Endometrial microvascular endothelial cells (primary cell): ENCODE results near the gene TMPRSS11A. TPM values are rescaled to one million over a fixed set of nuclear protein-coding genes. Genes with fewer than 3 reads are reported as not detected.

Experiments used
- in situ Hi-C: cut with HindIII; loops from 2 replicates; pipeline ENCODE4 v1.10.0; 2017; ENCODE audit warnings: low sequenced_read_pairs, low pct_unique_long_range_greater_than_20kb; ENCODE audit errors: inconsistent ontology term
- total RNA-seq: library from RNA; depleted of rRNA; stranded (reverse); fragments of >200 nt; gene quantifications from one replicate; pipeline ENCODE4 v1.2.3, GENCODE V29; 2015; ENCODE audit errors: inconsistent ontology term

Gene TMPRSS11A, protein sequence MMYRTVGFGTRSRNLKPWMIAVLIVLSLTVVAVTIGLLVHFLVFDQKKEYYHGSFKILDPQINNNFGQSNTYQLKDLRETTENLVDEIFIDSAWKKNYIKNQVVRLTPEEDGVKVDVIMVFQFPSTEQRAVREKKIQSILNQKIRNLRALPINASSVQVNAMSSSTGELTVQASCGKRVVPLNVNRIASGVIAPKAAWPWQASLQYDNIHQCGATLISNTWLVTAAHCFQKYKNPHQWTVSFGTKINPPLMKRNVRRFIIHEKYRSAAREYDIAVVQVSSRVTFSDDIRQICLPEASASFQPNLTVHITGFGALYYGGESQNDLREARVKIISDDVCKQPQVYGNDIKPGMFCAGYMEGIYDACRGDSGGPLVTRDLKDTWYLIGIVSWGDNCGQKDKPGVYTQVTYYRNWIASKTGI
- total RNA-seq: not detected

DNA sequence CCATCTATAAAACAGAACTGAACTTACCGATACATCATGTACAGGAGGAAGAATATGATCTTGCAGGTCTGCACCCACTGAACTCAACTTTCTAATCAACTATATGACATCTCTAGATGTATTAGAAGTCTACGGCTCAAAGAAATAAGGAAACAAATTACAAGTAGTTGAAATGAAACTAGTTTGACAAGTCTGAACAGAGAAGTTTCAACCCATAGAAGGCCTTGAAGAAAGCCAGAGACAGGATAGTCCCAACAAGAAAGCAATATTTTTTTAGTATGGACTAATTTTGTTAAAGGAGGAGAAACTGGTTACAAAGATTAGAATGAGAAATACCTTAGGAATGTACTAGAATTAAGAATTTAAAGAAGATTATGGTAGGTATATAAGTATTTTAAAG lies at the start of gene TMPRSS11A:
Gene TMPRSS11A, minus strand, starts transcription at position 138 of the 400 bp plus-strand sequence. Its CDS starts 100 bp downstream, at position 38.
- in situ Hi-C loops: no loop called here

DNA sequence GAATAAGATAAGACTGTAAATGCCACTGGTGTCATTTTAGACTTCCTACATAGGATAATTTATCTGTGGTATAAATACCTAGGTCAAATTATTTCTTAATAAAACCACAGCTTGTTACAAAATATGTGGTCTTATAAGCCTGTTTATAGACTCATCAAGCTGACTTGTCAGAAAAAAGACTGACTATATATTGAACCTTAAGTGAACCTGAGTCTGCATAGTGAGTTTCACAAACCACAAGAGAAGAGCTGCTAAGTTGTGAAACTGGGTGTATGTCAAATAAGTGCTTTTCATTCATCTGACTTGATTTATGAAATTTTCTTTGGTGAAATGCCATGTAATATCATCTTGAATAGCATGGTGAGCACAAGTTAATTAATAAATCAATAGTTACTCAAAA lies 48.4 kb upstream of the TMPRSS11A start:
- in situ Hi-C loops: no loop called here

DNA sequence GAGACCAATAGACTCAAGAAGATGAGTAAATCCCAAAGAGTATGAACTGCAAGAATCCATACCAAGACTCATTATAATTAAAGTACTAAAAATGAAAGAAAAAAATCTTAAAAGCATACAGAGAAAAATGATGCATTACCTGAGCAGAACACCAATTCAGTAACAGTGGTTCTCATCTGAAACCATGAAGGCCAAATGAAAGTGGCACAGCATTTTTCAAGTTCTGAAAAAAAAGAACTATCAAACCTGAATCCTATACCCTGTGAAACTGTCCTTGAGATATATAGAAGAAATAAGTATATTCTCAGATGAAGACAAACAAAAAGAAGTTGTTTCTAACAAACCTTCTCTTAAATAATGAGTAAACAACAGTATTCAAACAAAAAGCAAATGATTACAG lies 39.6 kb upstream of the TMPRSS11A start:
- in situ Hi-C loops: no loop called here

DNA sequence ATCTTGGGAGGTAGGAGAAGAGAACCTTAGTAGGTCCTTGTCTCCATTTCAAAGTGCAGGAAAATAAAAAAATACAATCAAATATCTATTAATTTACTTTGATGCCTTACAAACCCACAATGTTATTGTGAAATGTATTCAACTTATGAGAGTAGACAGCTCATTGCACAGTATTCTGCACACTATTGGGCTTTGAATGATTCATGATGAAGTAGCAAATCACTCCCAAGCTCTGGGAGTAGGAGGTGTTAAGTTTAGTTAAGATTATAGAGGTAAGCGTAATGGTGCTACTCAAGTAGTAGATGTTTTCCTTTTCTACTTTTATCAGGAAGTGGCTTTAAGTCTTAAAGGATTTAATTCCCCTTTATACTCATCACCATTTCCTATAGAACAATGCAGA lies 32.8 kb upstream of the TMPRSS11A start:
- in situ Hi-C loops: no loop called here

DNA sequence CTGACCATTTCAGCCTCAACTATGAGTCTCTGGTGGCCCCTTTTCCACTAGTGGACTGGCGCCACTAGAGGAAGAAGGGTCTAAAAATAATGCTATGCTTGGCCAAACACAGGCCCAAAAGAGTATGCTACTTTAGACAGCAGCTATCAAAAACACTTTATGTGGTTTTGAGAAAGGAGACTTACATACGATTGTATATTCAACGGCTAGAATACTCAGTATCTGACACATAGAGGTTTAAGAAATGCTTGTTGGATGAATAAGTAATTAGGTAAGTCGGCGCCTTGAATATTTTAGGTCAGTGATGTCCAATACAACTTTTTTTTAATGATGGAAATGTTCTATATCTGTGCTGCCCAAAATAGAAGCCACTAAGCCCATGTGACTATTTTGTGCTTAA lies 25.7 kb upstream of the TMPRSS11A start:
- in situ Hi-C loops: no loop called here

DNA sequence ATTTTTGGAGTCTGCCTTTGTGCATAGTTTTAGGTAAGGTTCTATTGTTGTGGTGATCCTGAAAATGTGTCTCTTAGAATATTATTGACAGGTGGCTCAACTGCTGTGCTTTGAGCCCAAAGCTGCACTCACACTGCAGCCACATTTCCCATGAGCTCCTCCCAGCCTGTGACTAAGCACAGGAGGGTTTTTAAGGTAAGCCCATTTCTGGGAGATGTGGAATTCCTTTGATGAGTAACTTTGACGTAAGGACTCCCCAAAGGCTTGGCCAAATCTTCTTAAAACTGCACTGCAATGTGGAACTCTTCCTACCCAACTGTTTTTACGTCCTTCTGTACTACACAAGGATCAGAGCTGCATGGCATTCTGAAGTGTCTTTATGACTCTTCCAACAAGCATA lies 20.0 kb upstream of the TMPRSS11A start:
- in situ Hi-C loops: no loop called here

DNA sequence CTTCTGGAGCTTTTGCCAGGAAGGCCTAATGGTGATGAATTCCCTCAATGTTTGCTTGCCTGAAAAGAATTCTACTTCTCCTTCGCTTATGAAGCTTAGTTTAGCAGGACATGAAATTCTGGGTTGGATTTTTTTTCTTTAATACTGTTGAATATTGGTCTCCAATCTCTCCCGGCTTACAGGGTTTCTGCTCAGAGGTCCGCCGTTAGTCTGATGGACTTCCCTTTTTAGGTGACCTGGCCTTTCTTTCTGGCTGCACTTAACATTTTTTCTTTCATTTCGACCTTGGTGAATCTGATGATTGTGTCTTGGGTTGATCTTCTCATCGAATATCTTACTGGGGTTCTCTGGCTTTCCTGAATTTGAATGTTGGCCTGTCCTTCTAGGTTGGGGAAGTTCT lies 17.2 kb upstream of the TMPRSS11A start:
- in situ Hi-C loops: no loop called here

DNA sequence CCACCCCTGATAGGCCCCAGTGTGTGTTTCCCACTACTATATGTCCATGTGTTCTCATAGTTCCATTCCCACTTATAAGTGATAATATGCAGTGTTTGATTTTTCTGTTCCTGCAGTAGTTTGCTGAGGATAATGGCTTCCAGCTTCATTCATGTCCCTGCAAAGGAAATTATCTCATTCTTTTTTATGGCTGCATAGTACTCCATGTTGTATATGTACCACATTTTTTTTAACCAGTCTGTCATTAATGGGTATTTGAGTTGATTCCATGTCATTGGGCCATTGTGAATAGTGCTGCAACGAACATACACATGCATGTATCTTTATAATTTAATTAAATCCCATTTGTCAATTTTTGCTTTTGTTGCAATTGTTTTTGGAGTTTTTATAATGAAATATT lies 10.3 kb upstream of the TMPRSS11A start:
- in situ Hi-C loops: no loop called here

DNA sequence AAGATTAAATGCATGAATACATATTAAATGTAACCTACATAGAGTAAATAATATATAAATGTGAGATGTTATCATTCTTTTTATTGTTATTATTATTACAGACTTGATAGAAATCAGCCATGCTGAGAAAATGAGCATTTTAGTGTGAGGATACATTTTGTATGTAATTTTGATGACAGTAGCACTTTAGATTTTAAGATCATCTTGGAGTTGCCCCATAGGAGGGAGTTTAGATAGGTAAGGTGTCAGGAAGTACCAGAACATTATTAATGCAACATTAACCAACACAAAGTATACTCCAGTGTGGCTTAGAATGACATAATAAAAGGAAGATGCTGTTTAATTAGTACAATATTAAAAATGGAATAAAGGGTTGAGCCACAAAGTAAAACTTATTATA lies 8.4 kb downstream of the TMPRSS11A start:
- in situ Hi-C loops: no loop called here

DNA sequence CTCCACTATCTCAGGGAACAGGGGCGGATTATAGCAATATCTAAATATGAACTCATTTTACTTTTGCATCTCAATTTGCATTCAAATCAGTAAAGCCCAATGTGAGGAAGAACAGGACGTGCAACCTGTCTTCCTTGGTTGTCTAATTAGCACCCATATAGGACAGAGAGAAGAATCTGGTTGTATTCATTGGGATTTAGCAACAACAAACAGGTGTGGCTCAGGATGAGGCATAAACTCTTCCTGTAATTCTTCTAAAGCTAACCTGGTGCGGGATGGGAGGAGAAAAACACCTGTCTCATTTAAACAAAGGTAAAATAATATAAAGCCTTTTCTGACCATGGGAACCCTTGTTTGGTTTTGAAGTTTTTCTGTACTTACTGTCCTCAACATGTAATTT lies 22.2 kb downstream of the TMPRSS11A start:
- in situ Hi-C loops: no loop called here

DNA sequence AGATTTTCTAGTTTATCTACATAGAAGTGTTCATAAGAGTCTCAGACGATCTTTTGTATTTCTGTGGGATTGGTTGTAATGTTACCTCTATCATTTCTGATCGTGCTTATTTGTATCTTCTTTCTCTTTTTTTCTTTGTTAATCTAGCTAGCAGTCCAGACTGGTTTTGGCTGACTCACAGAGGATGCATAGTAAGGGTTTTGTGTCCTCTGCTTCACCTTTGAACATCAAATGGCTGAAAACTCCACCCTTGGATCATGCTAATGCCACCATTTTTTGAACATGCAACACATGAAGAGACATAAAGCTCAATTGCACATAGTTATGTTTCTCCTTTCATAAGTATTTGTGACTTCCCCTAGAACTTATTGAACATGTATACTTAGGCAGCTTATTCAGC lies 22.8 kb downstream of the TMPRSS11A start:
- in situ Hi-C loops: no loop called here

DNA sequence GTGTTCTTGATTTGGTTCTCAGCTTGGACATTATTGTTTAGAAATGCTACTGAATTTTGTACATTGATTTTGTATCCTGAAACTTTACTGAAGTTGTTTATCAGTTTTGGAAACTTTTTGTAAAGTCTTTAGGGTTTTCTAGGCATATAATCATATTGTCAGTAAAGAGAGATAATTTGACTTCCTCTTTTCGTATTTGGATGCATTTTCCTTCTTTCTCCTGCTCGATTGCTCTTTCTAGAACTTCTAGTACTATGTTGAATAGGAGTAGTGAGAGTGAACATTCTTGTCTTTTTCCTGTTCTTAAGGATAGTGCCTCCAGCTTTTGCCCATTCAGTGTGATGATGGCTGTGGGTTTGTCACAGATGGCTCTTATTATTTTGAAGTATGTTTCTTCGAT lies 24.1 kb downstream of the TMPRSS11A start:
- in situ Hi-C loops: no loop called here

DNA sequence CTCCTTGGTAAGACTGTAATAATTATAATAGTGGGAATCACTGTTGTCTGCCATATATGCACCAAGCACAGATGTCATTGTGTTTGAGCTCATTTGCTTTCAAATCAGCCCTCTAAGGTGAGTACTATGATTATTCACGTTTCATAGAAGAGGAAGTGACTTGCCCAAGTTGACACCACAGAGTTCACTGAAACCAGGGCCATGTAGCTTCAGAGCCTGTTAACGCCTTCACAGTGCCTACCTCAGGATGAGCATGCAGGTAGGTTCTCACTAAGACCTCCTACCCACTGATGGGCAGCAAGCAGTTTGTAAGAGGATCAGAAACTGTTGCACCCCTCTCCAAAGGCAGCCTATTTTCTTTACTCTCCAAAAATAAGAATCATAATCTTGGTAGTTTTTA lies 27.4 kb downstream of the TMPRSS11A start:
- in situ Hi-C loops: no loop called here

DNA sequence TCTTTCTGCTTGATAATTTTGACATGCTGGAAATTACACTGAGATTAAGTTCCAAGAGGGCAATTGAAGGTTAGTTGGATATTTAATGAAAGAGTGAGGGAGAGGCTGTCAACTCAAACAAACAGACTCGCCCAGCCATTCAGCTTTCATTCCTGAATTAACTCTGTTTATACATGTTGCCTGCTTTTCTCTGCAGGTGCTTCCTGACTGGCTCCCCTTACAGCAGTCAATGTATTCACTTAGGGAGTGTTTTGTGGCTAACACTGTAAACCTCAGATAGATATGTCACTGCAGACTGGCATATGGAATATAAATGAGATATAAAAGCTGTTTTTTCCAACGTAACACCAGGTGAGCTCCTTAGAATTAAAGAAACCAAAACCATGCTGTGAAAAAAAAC lies 28.7 kb downstream of the TMPRSS11A start:
- in situ Hi-C loops: no loop called here

DNA sequence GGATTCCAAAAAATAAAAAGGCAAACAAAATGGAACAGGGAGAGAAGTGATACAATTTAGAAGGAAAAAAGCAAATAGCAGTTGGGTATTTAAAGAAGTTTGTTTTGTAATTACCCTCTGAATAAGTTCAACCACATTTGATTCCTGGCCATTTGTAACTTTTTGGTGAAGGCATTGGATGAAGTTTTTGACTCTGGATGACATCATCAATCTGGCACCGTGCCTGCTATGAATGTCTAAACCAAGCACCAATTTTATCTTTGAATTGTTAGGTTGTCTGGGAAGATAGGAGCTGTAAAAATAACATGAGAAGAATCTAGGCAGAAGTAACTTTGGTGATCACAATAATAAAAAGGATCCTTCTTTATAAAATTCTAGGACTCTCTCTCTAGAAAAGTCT lies 29.5 kb downstream of the TMPRSS11A start:
- in situ Hi-C loops: no loop called here

DNA sequence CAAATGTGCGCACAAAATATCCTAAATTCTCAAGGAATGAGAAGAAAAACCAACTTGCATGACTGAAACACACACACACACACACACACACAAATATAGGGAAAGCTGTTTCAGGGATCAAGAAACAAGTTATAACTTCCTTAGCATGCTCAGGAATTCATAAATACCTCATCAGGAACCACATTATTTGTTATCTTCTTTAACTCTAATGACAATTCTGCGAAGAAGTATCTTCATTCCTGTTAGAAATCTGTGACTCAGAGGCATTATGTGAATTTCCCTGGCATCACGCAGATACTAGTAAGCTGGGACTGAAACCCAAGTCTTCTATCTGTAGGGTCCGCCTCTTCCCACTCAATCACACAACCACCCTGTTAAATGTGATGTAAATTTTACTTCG lies 30.3 kb downstream of the TMPRSS11A start:
- in situ Hi-C loops: no loop called here

DNA sequence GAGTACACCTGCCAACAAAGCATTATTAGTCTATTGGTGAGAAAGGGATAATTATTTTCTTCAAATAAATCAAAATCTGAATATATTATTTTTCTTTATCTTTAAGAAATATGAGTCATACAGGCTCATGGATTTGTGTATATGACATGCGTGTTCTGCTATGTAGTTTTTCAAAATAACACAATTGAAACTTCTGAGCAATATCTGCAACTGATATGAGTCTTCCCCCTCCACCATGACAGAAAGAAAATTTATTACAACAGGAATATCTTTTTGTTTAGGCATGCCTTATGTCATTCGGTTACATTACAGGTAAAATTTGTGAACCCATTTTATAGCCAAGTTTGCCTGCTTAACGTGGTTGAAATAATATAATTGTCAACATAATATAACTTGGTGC lies 32.0 kb downstream of the TMPRSS11A start:
- in situ Hi-C loops: no loop called here

DNA sequence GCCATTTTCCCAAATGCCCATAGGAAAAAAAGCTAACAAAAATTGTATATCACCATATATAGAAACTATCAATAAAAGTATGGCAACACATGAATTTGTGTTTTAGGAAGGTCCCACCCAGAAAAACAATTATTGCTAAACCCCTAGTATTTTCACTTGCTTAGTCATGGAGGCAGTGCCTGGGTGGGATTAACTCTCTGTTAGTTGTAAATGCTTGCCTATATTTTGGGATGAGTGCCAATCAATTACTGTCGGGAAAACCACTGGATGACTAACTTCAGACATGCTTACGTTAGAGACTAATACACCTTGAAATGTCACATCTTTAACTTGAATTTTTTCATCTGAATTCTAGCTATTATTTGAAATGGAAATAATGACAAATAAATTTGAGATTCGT lies 33.9 kb downstream of the TMPRSS11A start:
- in situ Hi-C loops: no loop called here

DNA sequence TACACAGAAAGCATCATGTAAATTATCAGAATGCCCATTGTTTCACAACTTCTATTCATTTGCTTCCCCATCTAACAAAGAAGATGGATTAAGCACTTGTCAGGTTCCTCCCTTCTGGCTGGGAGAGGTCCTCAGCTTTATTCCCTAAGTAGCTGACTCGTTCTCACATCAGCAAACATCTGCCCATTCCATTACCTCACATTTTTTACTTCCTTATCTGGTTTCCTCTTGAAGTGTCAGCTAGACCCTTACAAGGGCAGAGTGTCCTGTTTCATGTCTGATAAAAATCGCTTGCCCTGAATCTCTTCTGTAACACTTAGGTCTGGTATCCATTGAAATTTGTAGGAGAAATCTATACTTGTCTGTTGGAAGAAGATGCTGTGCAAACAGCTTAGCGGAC lies 34.7 kb downstream of the TMPRSS11A start:
- in situ Hi-C loops: no loop called here

DNA sequence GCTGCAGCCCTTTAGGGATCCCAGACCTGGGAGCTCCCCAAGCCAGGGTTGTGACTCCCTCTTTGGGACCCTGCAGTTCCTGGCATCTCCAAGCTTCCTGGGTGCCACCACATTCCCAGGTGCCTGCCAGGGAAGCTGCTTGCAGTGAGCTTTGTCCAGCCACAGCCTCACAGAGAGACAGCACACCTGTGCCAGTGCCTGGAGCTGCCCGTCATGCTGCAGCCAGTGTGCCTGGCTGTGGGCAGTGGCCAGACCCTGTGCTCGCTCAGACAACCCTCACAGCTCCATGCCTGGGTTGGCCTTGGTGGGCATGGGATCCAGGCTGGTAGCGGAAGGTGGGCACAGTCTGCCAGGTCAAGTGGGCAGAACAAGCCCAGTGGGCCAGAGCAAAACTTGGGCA lies 36.0 kb downstream of the TMPRSS11A start:
- in situ Hi-C loops: no loop called here

DNA sequence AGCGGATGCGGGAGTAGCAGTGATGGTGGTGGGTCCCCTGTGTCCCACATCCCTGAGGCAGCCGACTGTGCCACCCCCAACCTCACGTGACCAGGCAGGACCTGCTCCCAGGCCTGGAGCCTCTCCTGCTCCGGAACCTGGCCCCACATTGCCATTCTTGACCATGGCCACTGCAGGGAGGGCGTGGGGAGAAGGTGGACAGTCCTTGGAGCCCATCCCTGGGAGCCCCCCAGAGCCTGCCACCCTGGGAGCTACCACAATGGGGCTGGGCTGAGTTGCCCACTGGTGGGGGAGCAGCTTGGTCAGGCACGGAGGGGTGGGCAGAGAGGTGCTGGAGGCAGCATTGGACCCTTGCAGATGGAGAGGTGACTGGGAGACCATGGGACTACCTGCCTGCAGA lies 36.8 kb downstream of the TMPRSS11A start:
- in situ Hi-C loops: no loop called here
